IPS-18a (cell line): ENCODE data around the gene MACROH2A1.

Source experiments
- H3K27ac ChIP-seq: one replicate; pipeline ENCODE4 v1.5.1; 2013; ENCODE audit warnings: low read length
- H3K27me3 ChIP-seq: one replicate; pipeline ENCODE4 v1.6.1; 2013; ENCODE audit warnings: mild to moderate bottlenecking, low read length; ENCODE audit not compliant: control insufficient read depth, insufficient read depth
- H3K36me3 ChIP-seq: one replicate; pipeline ENCODE4 v1.6.1; 2013; ENCODE audit warnings: low read depth, low read length; ENCODE audit not compliant: control insufficient read depth
- H3K4me1 ChIP-seq: one replicate; pipeline ENCODE4 v1.6.1; 2013; ENCODE audit warnings: low read depth, low read length; ENCODE audit not compliant: control insufficient read depth
- H3K4me3 ChIP-seq: one replicate; pipeline ENCODE4 v1.5.1; 2013; ENCODE audit warnings: low read length
- H3K9ac ChIP-seq: one replicate; pipeline ENCODE4 v1.6.1; 2013; ENCODE audit warnings: mild to moderate bottlenecking, low read length, moderate library complexity
- H3K9me3 ChIP-seq: one replicate; pipeline ENCODE4 v1.6.1; 2013; ENCODE audit warnings: low read depth, low read length; ENCODE audit not compliant: control insufficient read depth

MACROH2A1 gene

DNA sequence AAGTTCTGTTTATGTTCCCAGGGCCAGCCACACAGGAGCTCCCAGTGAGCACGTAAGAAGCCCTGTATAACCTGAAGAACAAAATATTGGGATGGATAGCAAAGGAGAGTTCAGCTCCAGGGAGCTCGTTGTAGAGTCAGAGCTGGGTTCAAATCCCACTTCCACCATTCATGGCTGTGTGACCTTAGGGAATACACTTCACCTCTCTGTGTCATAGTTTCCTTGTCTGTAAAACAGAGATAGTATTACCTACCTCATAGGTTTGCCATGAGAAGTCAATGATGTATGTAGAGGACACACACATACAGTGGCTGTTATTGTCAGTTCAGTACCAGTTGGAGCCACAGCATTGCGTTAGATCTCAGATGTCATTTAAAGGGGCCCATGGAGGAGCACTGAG is 67.4 kb downstream of the MACROH2A1 start:
- no peaks in the 10 kb centered on the region for H3K9me3 ChIP-seq
- peaks cover 9% of the 10 kb centered on the region for H3K36me3 ChIP-seq
- H3K27me3 ChIP-seq: no peaks in the 10 kb centered on the region
- H3K27ac ChIP-seq: no peak overlapping the region
- H3K9ac ChIP-seq: no peak overlapping the region
- no peak overlapping the region for H3K4me3 ChIP-seq
- no peaks in the 10 kb centered on the region for H3K4me1 ChIP-seq

DNA sequence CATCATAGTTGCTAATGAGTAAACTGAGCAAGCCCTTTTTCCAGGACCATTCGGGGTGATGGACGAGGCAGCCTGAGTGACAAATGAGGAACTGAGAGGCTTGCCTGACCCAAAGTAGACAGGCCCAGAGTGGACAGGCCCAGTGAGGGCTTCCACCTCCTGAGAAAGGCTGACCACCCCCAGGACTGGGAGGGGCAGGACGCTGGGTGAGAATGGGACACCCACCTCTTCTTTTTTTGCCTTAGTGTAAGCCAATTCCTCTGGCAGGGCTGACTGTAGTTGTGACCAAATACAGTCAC is 68.3 kb downstream of the MACROH2A1 start:
- no peak overlapping the region for H3K27ac ChIP-seq
- no peak overlapping the region for H3K4me3 ChIP-seq
- peaks cover 9% of the 10 kb centered on the region for H3K36me3 ChIP-seq

DNA sequence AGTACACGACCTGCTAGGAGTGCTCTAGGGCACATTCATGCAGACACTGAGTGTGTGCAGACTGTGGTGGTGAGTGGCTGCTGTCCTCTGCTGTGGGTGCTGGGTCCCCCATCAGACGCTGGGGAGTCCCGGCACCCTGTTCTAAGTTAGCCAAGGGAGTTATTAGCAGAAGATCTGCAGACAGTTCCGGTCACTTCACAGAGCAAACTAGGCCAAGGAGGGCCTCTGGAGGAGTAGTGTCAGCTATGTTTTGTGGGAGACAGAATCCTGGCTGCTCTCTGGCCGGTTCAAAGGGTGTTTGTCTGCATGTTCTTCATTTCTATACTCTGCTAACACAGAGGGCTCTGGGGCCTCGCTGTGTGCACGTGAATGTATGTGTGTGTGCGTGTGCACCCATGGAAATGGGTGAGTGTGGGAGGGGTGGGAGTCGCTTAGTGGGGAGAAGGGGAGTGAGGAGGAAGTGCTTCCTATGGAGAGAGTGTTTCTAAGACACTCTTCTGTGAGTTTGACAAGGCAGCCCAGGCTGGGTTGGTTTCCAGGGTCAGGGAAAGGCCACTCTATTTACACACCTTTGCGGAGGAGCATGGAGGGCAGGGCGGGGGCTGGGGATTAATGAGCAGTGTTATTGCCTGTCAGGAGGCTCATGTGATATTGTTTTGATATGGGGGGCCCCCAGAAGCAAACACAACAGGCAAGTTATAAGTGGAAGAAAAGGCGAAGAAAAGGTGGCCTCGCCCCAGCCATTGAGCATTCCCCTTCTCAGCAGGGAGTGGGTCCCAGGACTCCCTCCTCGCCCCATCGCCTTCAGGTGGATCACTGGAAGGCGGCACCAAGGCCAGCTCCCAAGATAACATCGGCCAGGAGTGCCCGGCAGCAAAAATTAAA is 68.9 kb downstream of the MACROH2A1 start:
- Histone ChIP-seq H3K9ac (no peak overlapping the region), H3K27ac (no peak overlapping the region), H3K9me3 (no peaks in the 10 kb centered on the region), H3K4me1 (no peaks in the 10 kb centered on the region), H3K27me3 (no peaks in the 10 kb centered on the region), H3K36me3 (peaks cover 6% of the 10 kb centered on the region), H3K4me3 (no peak overlapping the region)

More for the DNA sequence above, 68.3 kb downstream of the MACROH2A1 start:
- Histone ChIP-seq H3K4me1 (no peaks in the 10 kb centered on the region), H3K9ac (no peak overlapping the region), H3K27me3 (no peaks in the 10 kb centered on the region), H3K9me3 (no peaks in the 10 kb centered on the region)

- no peaks in the 10 kb centered on the region for H3K9me3 ChIP-seq
- no peaks in the 10 kb centered on the region for H3K4me1 ChIP-seq
- H3K36me3 ChIP-seq: peaks cover 4% of the 10 kb centered on the region
- no peak overlapping the region for H3K27ac ChIP-seq
- no peak overlapping the region for H3K4me3 ChIP-seq
- no peaks in the 10 kb centered on the region for H3K27me3 ChIP-seq
- H3K9ac ChIP-seq: no peak overlapping the region
These were observed 69.7 kb downstream of the MACROH2A1 start for GRCh38 chr5:135329066-135329912.

GRCh38 chr5:135328128-135328687 is 70.8 kb downstream of the MACROH2A1 start:
- Histone ChIP-seq H3K9me3 (no peaks in the 10 kb centered on the region), H3K27ac (no peak overlapping the region), H3K36me3 (peaks cover 4% of the 10 kb centered on the region), H3K9ac (no peak overlapping the region), H3K27me3 (no peaks in the 10 kb centered on the region), H3K4me3 (no peak overlapping the region), H3K4me1 (no peaks in the 10 kb centered on the region)

- H3K36me3 ChIP-seq: peaks cover 4% of the 10 kb centered on the region
- no peaks in the 10 kb centered on the region for H3K4me1 ChIP-seq
- no peak overlapping the region for H3K4me3 ChIP-seq
- no peak overlapping the region for H3K27ac ChIP-seq
- H3K9ac ChIP-seq: no peak overlapping the region
- H3K9me3 ChIP-seq: no peaks in the 10 kb centered on the region
- no peaks in the 10 kb centered on the region for H3K27me3 ChIP-seq
These were observed 71.5 kb downstream of the MACROH2A1 start for GRCh38 chr5:135327429-135328127.

GRCh38 chr5:135326296-135327254 is 72.5 kb downstream of the MACROH2A1 start:
- H3K4me3 ChIP-seq: no peak overlapping the region
- no peaks in the 10 kb centered on the region for H3K4me1 ChIP-seq
- H3K27ac ChIP-seq: no peak overlapping the region
- H3K27me3 ChIP-seq: no peaks in the 10 kb centered on the region
- no peak overlapping the region for H3K9ac ChIP-seq
- H3K36me3 ChIP-seq: peaks cover 4% of the 10 kb centered on the region
- no peaks in the 10 kb centered on the region for H3K9me3 ChIP-seq

GRCh38 chr5:135324897-135325650 is 74.0 kb downstream of the MACROH2A1 start:
- Histone ChIP-seq H3K27ac (no peak overlapping the region), H3K4me3 (no peak overlapping the region), H3K4me1 (no peaks in the 10 kb centered on the region), H3K36me3 (no peaks in the 10 kb centered on the region), H3K9ac (no peak overlapping the region), H3K9me3 (no peaks in the 10 kb centered on the region), H3K27me3 (no peaks in the 10 kb centered on the region)

- Histone ChIP-seq H3K4me1 (no peaks in the 10 kb centered on the region), H3K4me3 (no peak overlapping the region), H3K27ac (no peak overlapping the region), H3K36me3 (no peaks in the 10 kb centered on the region), H3K27me3 (no peaks in the 10 kb centered on the region), H3K9ac (no peak overlapping the region), H3K9me3 (no peaks in the 10 kb centered on the region)
These were observed 74.9 kb downstream of the MACROH2A1 start for GRCh38 chr5:135324160-135324559.

DNA sequence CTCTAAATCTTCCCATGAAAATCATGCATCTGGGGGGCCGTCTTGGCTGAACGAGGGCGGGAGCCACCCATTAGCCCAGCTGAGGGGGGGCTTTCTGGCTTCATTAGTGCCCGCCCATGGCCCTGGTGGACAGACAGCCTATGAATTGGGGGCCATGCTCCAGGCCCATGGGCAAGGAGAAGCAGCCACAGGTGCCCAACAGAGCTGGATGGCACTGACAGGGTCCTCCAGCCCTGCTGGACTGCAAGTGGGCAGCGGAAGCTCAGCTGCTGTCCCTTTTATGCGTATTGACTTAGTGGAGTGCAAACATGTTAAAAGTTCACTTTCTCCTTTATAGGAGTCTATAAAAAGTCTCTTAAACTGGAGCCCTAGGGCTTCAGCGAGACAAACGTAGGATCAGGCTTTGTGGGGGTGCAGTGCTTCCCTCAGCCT is 75.3 kb downstream of the MACROH2A1 start:
- Histone ChIP-seq H3K36me3 (no peaks in the 10 kb centered on the region), H3K9ac (no peak overlapping the region), H3K4me3 (no peak overlapping the region), H3K4me1 (no peaks in the 10 kb centered on the region), H3K9me3 (no peaks in the 10 kb centered on the region), H3K27ac (no peak overlapping the region), H3K27me3 (no peaks in the 10 kb centered on the region)
